Ovary (tissue), 9 donors: ENCODE measurements around the gene PSME2. TPM values are rescaled to one million over a fixed set of nuclear protein-coding genes. Genes with fewer than 3 reads are reported as not detected.

Experiments
- DNase-seq, 5 donors: peaks; one replicate each; pipeline ENCODE4 v3.0.0-alpha.2; 2019 to 2020
- H3K27ac ChIP-seq, 2 donors: fragments of 200-600 bp; one replicate each; pipeline versions ENCODE4 v1.5.1 to v1.8.0; 2019 to 2022
- H3K27me3 ChIP-seq: fragments of 200-600 bp; one replicate; pipeline ENCODE4 v1.8.0; 2022
- H3K36me3 ChIP-seq: fragments of 200-600 bp; sonication (generic); one replicate; pipeline ENCODE4 v1.5.1; 2019
- H3K4me1 ChIP-seq: one replicate; pipeline ENCODE4 v1.8.1; 2013; ENCODE audit warnings: mild to moderate bottlenecking, moderate library complexity; ENCODE audit not compliant: insufficient read depth
- H3K4me3 ChIP-seq: fragments of 200-600 bp; sonication (generic); one replicate; pipeline ENCODE4 v1.5.1; 2017
- H3K9me3 ChIP-seq, 2 donors: fragments of 200-600 bp in 1 of 2; sonication (generic) in 1 of 2; one replicate each; pipeline versions ENCODE4 v1.5.1 to v1.8.1; 2013 to 2019; ENCODE audit warnings: mild to moderate bottlenecking in 1 of 2, moderate library complexity in 1 of 2
- CTCF ChIP-seq, 3 donors: fragments of 450-650 bp in 2 of 3; fragments of 200-600 bp in 1 of 3; IDR thresholded peaks; one replicate each; pipeline versions ENCODE4 v1.5.1 to v1.8.0; 2016 to 2022; ENCODE audit warnings: antibody characterized with exemption in 3 of 3, mild to moderate bottlenecking in 1 of 3
- EP300 ChIP-seq: sonication (generic); formaldehyde crosslinking; IDR thresholded peaks from one replicate; pipeline ENCODE4 v1.6.1; 2017; ENCODE audit warnings: antibody characterized with exemption
- POLR2A ChIP-seq: fragments of 450-650 bp; IDR thresholded peaks from one replicate; pipeline ENCODE4 v1.6.1; 2017; ENCODE audit warnings: antibody characterized with exemption, mild to moderate bottlenecking, moderate library complexity
- WGBS, 3 donors: extraction: QIAGEN DNeasy Blood & Tissue Kit in 1 of 3; methylation state at CpG; one replicate each; pipeline versions ENCODE4 v1.1.5 to v1.1.7; 2013 to 2017; 5-methylcytosine and 5-hydroxymethylcytosine counted together
- intact Hi-C, 4 donors: fragments of 100-400 bp; cut with DNase I; formaldehyde crosslinking; loops; one replicate each; pipeline versions ENCODE4 v1.11.0 to v1.15.1; 2022 to 2023
- polyA plus RNA-seq, 2 donors: library from polyadenylated mRNA; stranded (reverse); fragments of 200-250 nt in 1 of 2; fragments of 350-450 nt in 1 of 2; fragmentation: Illumina TruSeq in 1 of 2; extraction: RNeasy Lipid Tissue Mini Kit (QIAGEN cat#74804) in 1 of 2; gene quantifications; one replicate each; pipeline ENCODE4 v1.2.3, GENCODE V29; 2013 to 2014
- total RNA-seq, 7 donors: library from RNA; depleted of rRNA in 2 of 7; stranded (reverse); fragments of >200 nt in 2 of 7; fragmentation: NEBNext Ultra II Directional in 3 of 7; extraction: Animal tissue kit (Norgen Biotek cat#: 25700) in 3 of 7; gene quantifications; one replicate each; pipeline versions ENCODE4 v1.1.0 to v1.2.4, GENCODE V29; 2016 to 2023
- donor health status: DM: no; HTN: no; CAD: no; lungs with moderate emphysema.
- donor health status: DM: no; HTN: no; CAD: no.
- donor health status: Bipolar disorder and iron deficiency.
- donor health status: DM: yes; HTN: yes; CAD: no.
- donor health status: DM: no; HTN: no; CAD: no.
- donor health status: DM: yes; HTN: yes; CAD: no.

The PSME2 gene
- total and polyA plus RNA-seq, 9 donors = 34.7 to 160 (median 95.6) TPM

- no peak overlapping the region for H3K27ac ChIP-seq
- H3K4me1 ChIP-seq = no peaks in the 10 kb centered on the region
- H3K4me3 ChIP-seq = no peak overlapping the region
- H3K9me3 ChIP-seq = no peaks in the 10 kb centered on the region
- TF ChIP-seq POLR2A = no peak
- no peak for TF ChIP-seq EP300
- no peak for TF ChIP-seq CTCF (IDR thresholded peaks at IDR 0.05)
- H3K36me3 ChIP-seq = no peaks in the 10 kb centered on the region
- WGBS, 3 donors = 80 to 84% (median 83%) methylated on average over 14 of the region's 14 CpGs
- no peak for DNase-seq
- intact Hi-C loops = no loop called here
- H3K27me3 ChIP-seq = no peaks in the 10 kb centered on the region
These were observed 31.5 kb upstream of the PSME2 start for GRCh38 chr14:24177891-24178290.

GRCh38 chr14:24177041-24177825 lies 30.8 kb upstream of the PSME2 start:
- intact Hi-C loops = no loop called here
- Histone ChIP-seq H3K4me3 (no peak overlapping the region), H3K9me3 (no peaks in the 10 kb centered on the region), H3K4me1 (peaks cover 2% of the 10 kb centered on the region), H3K36me3 (no peaks in the 10 kb centered on the region), H3K27ac (no peak overlapping the region), H3K27me3 (no peaks in the 10 kb centered on the region)
- TF ChIP-seq EP300 = no peak
- no peak for TF ChIP-seq POLR2A
- TF ChIP-seq CTCF (IDR thresholded peaks at IDR 0.05) = no peak
- DNase-seq = no peak
- WGBS, 3 donors = 76 to 81% (median 78%) methylated on average over 12 of the region's 12 CpGs

GRCh38 chr14:24176599-24176998 lies 30.2 kb upstream of the PSME2 start:
- no peak for DNase-seq
- Histone ChIP-seq H3K4me3 (no peak overlapping the region), H3K27ac (no peak overlapping the region), H3K36me3 (no peaks in the 10 kb centered on the region), H3K27me3 (no peaks in the 10 kb centered on the region), H3K4me1 (peaks cover 5% of the 10 kb centered on the region), H3K9me3 (no peaks in the 10 kb centered on the region)
- TF ChIP-seq EP300 = no peak
- 90 to 95% (median 94%) methylated on average over 5 of the region's 5 CpGs for WGBS, 3 donors
- intact Hi-C loops = no loop called here

GRCh38 chr14:24172871-24173281 lies 26.5 kb upstream of the PSME2 start:
- H3K4me3 ChIP-seq = no peak overlapping the region
- no peaks in the 10 kb centered on the region for H3K9me3 ChIP-seq
- DNase-seq = no peak
- H3K4me1 ChIP-seq = peaks cover 8% of the 10 kb centered on the region
- 53 to 65% (median 55%) methylated on average over 20 of the region's 20 CpGs for WGBS, 3 donors
- TF ChIP-seq EP300 (no peak), CTCF (IDR thresholded peaks at IDR 0.05) (no peak), POLR2A (no peak)
- intact Hi-C loops = no loop called here
- H3K36me3 ChIP-seq = no peaks in the 10 kb centered on the region
- no peaks in the 10 kb centered on the region for H3K27me3 ChIP-seq
- no peak overlapping the region for H3K27ac ChIP-seq

- Histone ChIP-seq H3K4me1 (peaks cover 8% of the 10 kb centered on the region), H3K4me3 (peak overlapping the region; percentile 17), H3K27ac (no peak overlapping the region), H3K27me3 (no peaks in the 10 kb centered on the region), H3K36me3 (no peaks in the 10 kb centered on the region), H3K9me3 (no peaks in the 10 kb centered on the region)
- intact Hi-C loops = no loop called here
- 21 to 39% (median 24%) methylated on average over 29 to 30 of the region's 30 CpGs for WGBS, 3 donors
- TF ChIP-seq POLR2A = no peak
- DNase-seq = no peak
These were observed 26.0 kb upstream of the PSME2 start for GRCh38 chr14:24172261-24172860.
